B cell (primary cell): ENCODE data around the gene EZH1. TPM values are rescaled to one million over a fixed set of nuclear protein-coding genes. Genes with fewer than 3 reads are reported as not detected.
A peak's percentile ranks its signal among the peaks of the same experiment; 100 is the strongest.

Experiments used
- ATAC-seq: fragments of 200-7000 bp; cut with Tn5 transposase; one replicate; pipeline ENCODE4 v1.10.0; 2021; ENCODE audit warnings: low read depth, mild to moderate bottlenecking, moderate number of reproducible peaks, moderate library complexity
- CTCF ChIA-PET: fragments of 350-600 bp; sonication (Branson Sonifier 250); formaldehyde crosslinking; loops from one replicate; lab custom pipeline; 2021; ENCODE audit warnings: antibody characterized with exemption, inconsistent platforms; lab: Charles Lee
- POLR2A ChIA-PET: fragments of 350-600 bp; sonication (Branson Sonifier 250); formaldehyde crosslinking; loops from one replicate; lab custom pipeline; 2021; ENCODE audit warnings: antibody characterized with exemption; lab: Charles Lee
- DNase-seq: peaks from one replicate; pipeline ENCODE4 v3.0.0; 2013
- H2AFZ ChIP-seq: 2 replicates; pipeline ENCODE4 v1.6.1; 2012; ENCODE audit warnings: mild to moderate bottlenecking, low read depth, low read length; ENCODE audit not compliant: insufficient read depth, poor library complexity, severe bottlenecking
- H3K27ac ChIP-seq, 2 donors: 1 replicate in 1 of 2; 2 replicates in 1 of 2; pipeline ENCODE4 v1.5.1; 2012 to 2013; ENCODE audit warnings: low read length in 2 of 2, mild to moderate bottlenecking in 2 of 2, moderate library complexity in 1 of 2
- H3K27me3 ChIP-seq, 4 experiments: fragments of 200-600 bp in 1 of 4; sonication (generic) in 1 of 4; replicated peaks in 1 of 4; 1 replicate in 2 of 4; 2 replicates in 2 of 4; pipeline versions ENCODE4 v1.6.1 to v1.7.0; 2013 to 2016; ENCODE audit warnings: low read length in 3 of 4, mild to moderate bottlenecking in 2 of 4, mixed read lengths in 1 of 4, moderate library complexity in 1 of 4; ENCODE audit not compliant: insufficient read depth in 4 of 4, control insufficient read depth in 3 of 4; ENCODE audit errors: control extremely low read depth in 1 of 4
- H3K36me3 ChIP-seq, 2 experiments: replicated peaks in 1 of 2; 1 replicate in 1 of 2; 2 replicates in 1 of 2; pipeline versions ENCODE4 v1.6.1 to v1.7.1; 2013; ENCODE audit warnings: low read length in 1 of 2; ENCODE audit not compliant: insufficient read depth in 2 of 2, control insufficient read depth in 1 of 2; ENCODE audit errors: control extremely low read depth in 1 of 2, extremely low read depth in 1 of 2
- H3K4me1 ChIP-seq, 2 donors: fragments of 200-600 bp in 1 of 2; sonication (generic) in 1 of 2; 1 replicate in 1 of 2; 2 replicates in 1 of 2; pipeline versions ENCODE4 v1.5.1 to v1.6.1; 2013 to 2017; ENCODE audit warnings: low read length in 2 of 2; ENCODE audit not compliant: control insufficient read depth in 2 of 2, insufficient read depth in 2 of 2
- H3K4me2 ChIP-seq: replicated peaks from 2 replicates; pipeline ENCODE3; 2012; ENCODE audit warnings: mild to moderate bottlenecking, low read depth, low read length; ENCODE audit not compliant: poor library complexity, severe bottlenecking
- H3K4me3 ChIP-seq, 5 experiments: fragments of 200-600 bp in 1 of 5; sonication (generic) in 1 of 5; 1 replicate in 3 of 5; 2 replicates in 2 of 5; pipeline versions ENCODE4 v1.5.1 to v1.7.0; 2011 to 2016; ENCODE audit warnings: low read length in 4 of 5, mild to moderate bottlenecking in 4 of 5, low read depth in 2 of 5, control low read depth in 1 of 5, moderate library complexity in 1 of 5; ENCODE audit not compliant: insufficient read depth in 1 of 5; ENCODE audit errors: control extremely low read depth in 1 of 5, extremely low read depth in 1 of 5
- H3K79me2 ChIP-seq: fragments of 200-600 bp; sonication (generic); one replicate; pipeline ENCODE4 v1.6.0; 2016; ENCODE audit warnings: low read length; ENCODE audit not compliant: control insufficient read depth, insufficient read depth
- H3K9ac ChIP-seq: fragments of 200-600 bp; sonication (generic); 2 replicates; pipeline ENCODE4 v1.6.1; 2017; ENCODE audit warnings: mild to moderate bottlenecking, low read length, moderate library complexity
- H3K9me3 ChIP-seq, 3 donors: one replicate each; pipeline versions ENCODE4 v1.6.1 to v1.7.1; 2013; ENCODE audit warnings: low read length in 2 of 3; ENCODE audit not compliant: control insufficient read depth in 2 of 3, insufficient read depth in 1 of 3; ENCODE audit errors: control extremely low read depth in 1 of 3
- H4K20me1 ChIP-seq: 2 replicates; pipeline ENCODE4 v1.6.0; 2012; ENCODE audit warnings: mild to moderate bottlenecking, low read length; ENCODE audit not compliant: insufficient read depth, control insufficient read depth, poor library complexity, severe bottlenecking
- H3K27ac Mint-ChIP-seq: one replicate; pipeline ENCODE4 v1.8.0; 2021; ENCODE audit warnings: mixed read lengths
- H3K27me3 Mint-ChIP-seq: one replicate; pipeline ENCODE4 v1.8.0; 2021; ENCODE audit warnings: mixed read lengths
- H3K4me1 Mint-ChIP-seq: one replicate; pipeline ENCODE4 v1.8.0; 2021; ENCODE audit warnings: mixed read lengths
- H3K4me3 Mint-ChIP-seq: one replicate; pipeline ENCODE4 v1.8.0; 2021; ENCODE audit warnings: mixed read lengths
- H3K9me3 Mint-ChIP-seq: one replicate; pipeline ENCODE4 v1.8.0; 2022; ENCODE audit warnings: mixed read lengths; ENCODE audit not compliant: insufficient read depth
- CTCF ChIP-seq: fragments of 200-600 bp; IDR thresholded peaks from one replicate; pipeline ENCODE4 v1.8.0; 2022; ENCODE audit warnings: antibody characterized with exemption, mild to moderate bottlenecking
- EZH2 ChIP-seq: IDR thresholded peaks from 2 replicates; pipeline ENCODE4 v1.6.1; 2012; ENCODE audit warnings: borderline replicate concordance, low read depth, mild to moderate bottlenecking, moderate library complexity, low read length; ENCODE audit not compliant: insufficient read depth, poor library complexity, severe bottlenecking
- WGBS: methylation state at CpG from one replicate; pipeline ENCODE4 v1.1.5; 2013; ENCODE audit warnings: missing lambda C conversion rate; ENCODE audit not compliant: insufficient coverage; 5-methylcytosine and 5-hydroxymethylcytosine counted together
- intact Hi-C: fragments of 100-400 bp; cut with micrococcal nuclease; formaldehyde crosslinking; loops from one replicate; pipeline ENCODE4 v1.10.0; 2022
- polyA plus RNA-seq: library from polyadenylated mRNA; depleted of rRNA; stranded (reverse); fragments of >200 nt; gene quantifications from 2 replicates; pipeline ENCODE4 v1.2.3, GENCODE V29; 2012
- total RNA-seq, 2 donors: library from RNA; stranded (reverse); fragments of 120-200 nt in 1 of 2; gene quantifications; 1 replicate in 1 of 2; 2 replicates in 1 of 2; pipeline versions ENCODE4 v1.2.3 to v1.2.4, GENCODE V29; 2013 to 2022

EZH1 gene
- total and polyA plus RNA-seq, 2 donors (not counting 1 experiment from before 2014, with no cell fraction given): 115 to 169 TPM

- no peaks in the 10 kb centered on the region for H3K79me2 ChIP-seq
- Mint-ChIP-seq H3K4me1 (peaks cover 39% of the 10 kb centered on the region), H3K27ac (no peak overlapping the region), H3K27me3 (peaks cover 54% of the 10 kb centered on the region), H3K4me3 (no peak overlapping the region), H3K9me3 (no peaks in the 10 kb centered on the region)
- CTCF ChIA-PET: interaction anchor here (0.6 kb wide), 1 partner anchor 25 kb away, joined by 4 read pairs; no protein-coding TSS in a partner anchor
- TF ChIP-seq EZH2 (no peak), CTCF (no peak)
- 41% methylated on average over 5 of the region's 10 CpGs for WGBS
- H3K36me3 ChIP-seq: peaks cover 2 to 28% of the 10 kb centered on the region in 2 experiments
- no peak overlapping the region for H2AFZ ChIP-seq
- H3K9ac ChIP-seq: no peak overlapping the region
- peaks cover 0 to 63% (median 37%) of the 10 kb centered on the region in 4 experiments for H3K27me3 ChIP-seq
- POLR2A ChIA-PET: no interaction called here
- no peaks in the 10 kb centered on the region for H4K20me1 ChIP-seq
- H3K4me1 ChIP-seq: peaks cover 26 to 33% of the 10 kb centered on the region in 2 donors
- intact Hi-C loops: no loop called here
- no peak for DNase-seq
- H3K4me2 ChIP-seq: no peak overlapping the region
- H3K4me3 ChIP-seq: no peak overlapping the region
- H3K27ac ChIP-seq: no peak overlapping the region
- ATAC-seq: no peak
- H3K9me3 ChIP-seq: peaks cover 0 to 24% (median 0%) of the 10 kb centered on the region in 3 donors
These were observed 36.9 kb upstream of the EZH1 start for GRCh38 chr17:42781639-42782165.

- H3K9ac ChIP-seq: no peak overlapping the region
- peaks cover 0 to 58% (median 33%) of the 10 kb centered on the region in 4 experiments for H3K27me3 ChIP-seq
- no peak for TF ChIP-seq CTCF
- no peak for TF ChIP-seq EZH2
- ChIA-PET CTCF (no interaction called here), POLR2A (no interaction called here)
- no peaks in the 10 kb centered on the region for H3K79me2 ChIP-seq
- H3K4me3 ChIP-seq: no peak overlapping the region
- H3K9me3 ChIP-seq: peaks cover 0 to 24% (median 0%) of the 10 kb centered on the region in 3 donors
- ATAC-seq (no peak), DNase-seq (no peak)
- Mint-ChIP-seq H3K4me3 (peak overlapping the region; percentile 57), H3K27me3 (peaks cover 49% of the 10 kb centered on the region), H3K9me3 (no peaks in the 10 kb centered on the region), H3K4me1 (peaks cover 39% of the 10 kb centered on the region), H3K27ac (no peak overlapping the region)
- peaks cover 2 to 34% of the 10 kb centered on the region in 2 experiments for H3K36me3 ChIP-seq
- no peak overlapping the region for H3K27ac ChIP-seq
- H4K20me1 ChIP-seq: no peaks in the 10 kb centered on the region
- H2AFZ ChIP-seq: no peak overlapping the region
- peaks cover 26 to 33% of the 10 kb centered on the region in 2 donors for H3K4me1 ChIP-seq
- peak overlapping the region; percentile 58 for H3K4me2 ChIP-seq
- intact Hi-C loops: no loop called here
- WGBS: 10% methylated on average over 39 of the region's 39 CpGs
These were observed 36.2 kb upstream of the EZH1 start for GRCh38 chr17:42780851-42781638.
